Gastroesophageal sphincter (tissue), 3 donors: ENCODE results near the gene SLC10A2.

Experiments
- CTCF ChIP-seq, 4 experiments: fragments of 200-600 bp in 2 of 4; fragments of 450-650 bp in 2 of 4; sonication (generic) in 1 of 4; IDR thresholded peaks; one replicate each; pipeline ENCODE4 v1.5.1; 2017 to 2019; ENCODE audit warnings: antibody characterized with exemption in 4 of 4, mild to moderate bottlenecking in 2 of 4, moderate library complexity in 2 of 4
- EP300 ChIP-seq: sonication (generic); formaldehyde crosslinking; IDR thresholded peaks from one replicate; pipeline ENCODE4 v1.6.1; 2017; ENCODE audit warnings: antibody characterized with exemption, mild to moderate bottlenecking
- POLR2A ChIP-seq, 2 donors: fragments of 450-650 bp; IDR thresholded peaks; one replicate each; pipeline ENCODE4 v1.6.1; 2017; ENCODE audit warnings: antibody characterized with exemption in 2 of 2, mild to moderate bottlenecking in 2 of 2, moderate library complexity in 1 of 2
- POLR2AphosphoS5 ChIP-seq: sonication (generic); formaldehyde crosslinking; IDR thresholded peaks from one replicate; pipeline ENCODE4 v1.6.1; 2017; ENCODE audit warnings: antibody characterized with exemption

DNA sequence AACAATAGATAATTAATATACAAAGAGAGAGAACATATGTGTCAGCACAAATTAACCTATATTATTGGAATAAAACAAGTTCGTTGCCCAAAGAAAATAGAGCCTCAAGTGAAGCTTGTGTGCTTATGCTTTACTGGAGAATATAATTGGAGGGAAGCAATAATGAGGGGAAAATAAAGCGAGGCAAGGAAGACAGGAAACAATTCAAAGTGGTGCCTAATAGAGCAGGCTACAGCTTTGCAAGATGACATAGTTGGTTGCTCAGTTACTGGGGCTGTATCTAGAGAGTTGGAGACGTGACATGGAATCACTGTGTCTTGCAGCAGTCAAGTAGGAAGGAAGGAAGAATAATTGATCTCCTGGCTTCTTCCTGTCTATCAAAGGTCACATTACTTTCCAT is 21.1 kb upstream of the SLC10A2 start:
- TF ChIP-seq CTCF (IDR thresholded peaks at IDR 0.05) (no peak), EP300 (no peak), POLR2A (IDR thresholded peaks at IDR 0.05) (no peak), POLR2AphosphoS5 (no peak)
